ENCODE results near the gene GLB1L.
A peak's percentile ranks its signal among the peaks of the same experiment; 100 is the strongest.

The GLB1L gene

GRCh38 chr2:219220652-219221402 is 24.4 kb downstream of the GLB1L start:
- ATAC-seq: no peak

GRCh38 chr2:219219784-219220532 is 25.3 kb downstream of the GLB1L start:
- ATAC-seq: no peak

GRCh38 chr2:219218732-219219701 is 26.2 kb downstream of the GLB1L start, which contains the start of gene ABCB6:
Gene ABCB6, minus strand, starts transcription at chr2:219218958. Its CDS starts 285 bp downstream, at chr2:219218673.
- peak; percentile 79 to 85 for ATAC-seq

GRCh38 chr2:219218217-219218731 is 27.0 kb downstream of the GLB1L start:
- peak; percentile 33 to 39 for ATAC-seq

GRCh38 chr2:219216535-219216915 is 28.7 kb downstream of the GLB1L start:
- no peak for ATAC-seq

- ATAC-seq: no peak
Observed at GRCh38 chr2:219215871-219216534, 29.2 kb downstream of the GLB1L start.

- ATAC-seq: no peak
Observed at GRCh38 chr2:219214786-219215185, 30.5 kb downstream of the GLB1L start.

GRCh38 chr2:219214141-219214540 is 31.1 kb downstream of the GLB1L start:
- ATAC-seq: no peak

GRCh38 chr2:219213486-219214071 is 31.7 kb downstream of the GLB1L start:
- ATAC-seq: no peak

GRCh38 chr2:219213026-219213415 is 32.2 kb downstream of the GLB1L start:
- ATAC-seq: no peak

GRCh38 chr2:219210886-219211362 is 34.3 kb downstream of the GLB1L start:
- no peak for ATAC-seq

- ATAC-seq: no peak
Observed at GRCh38 chr2:219210196-219210885, 34.9 kb downstream of the GLB1L start.

GRCh38 chr2:219209236-219210195 is 35.7 kb downstream of the GLB1L start:
- ATAC-seq: no peak

GRCh38 chr2:219207884-219208740 is 37.1 kb downstream of the GLB1L start:
- ATAC-seq: no peak

GRCh38 chr2:219207134-219207883 is 37.9 kb downstream of the GLB1L start:
- ATAC-seq: no peak

GRCh38 chr2:219206328-219207133 is 38.7 kb downstream of the GLB1L start, which contains the start of gene ZFAND2B:
Gene ZFAND2B, plus strand, starts transcription at chr2:219206782. Its CDS starts 206 bp downstream, at chr2:219206988.
- ATAC-seq: peak; percentile 96 to 97

GRCh38 chr2:219205981-219206327 is 39.3 kb downstream of the GLB1L start:
- no peak for ATAC-seq

Measured in activated CD4-positive, CD25-positive, alpha-beta regulatory T cell treated with anti-CD3 and anti-CD28 coated beads, Interleukin-2, amount 50 U/mL, for 24 hours (primary cell).